Left ventricle myocardium superior (tissue), 1 donor: ENCODE data around the gene SLC38A9. TPM values are rescaled to one million over a fixed set of nuclear protein-coding genes. Genes with fewer than 3 reads are reported as not detected.

Experiments
- ATAC-seq: fragments of 200-7000 bp; cut with Tn5 transposase; one replicate; pipeline ENCODE4 v1.9.1; 2020; ENCODE audit warnings: mild to moderate bottlenecking, moderate library complexity
- DNase-seq: peaks from one replicate; pipeline ENCODE4 v3.0.0-alpha.2; 2020
- intact Hi-C: fragments of 100-400 bp; cut with micrococcal nuclease; formaldehyde crosslinking; loops from one replicate; pipeline ENCODE4 v1.11.0; 2022
- total RNA-seq: library from RNA; stranded (reverse); fragmentation: NEBNext Ultra II Directional; extraction: Animal tissue kit (Norgen Biotek cat#: 25700); gene quantifications from one replicate; pipeline ENCODE4 v1.2.1, GENCODE V29; 2021
- donor health status: DM: no; HTN: yes; CAD: no; lungs with severe emphysema.

The SLC38A9 gene
- total RNA-seq, 1 donor from 2014 or later, result 5.7 TPM

DNA sequence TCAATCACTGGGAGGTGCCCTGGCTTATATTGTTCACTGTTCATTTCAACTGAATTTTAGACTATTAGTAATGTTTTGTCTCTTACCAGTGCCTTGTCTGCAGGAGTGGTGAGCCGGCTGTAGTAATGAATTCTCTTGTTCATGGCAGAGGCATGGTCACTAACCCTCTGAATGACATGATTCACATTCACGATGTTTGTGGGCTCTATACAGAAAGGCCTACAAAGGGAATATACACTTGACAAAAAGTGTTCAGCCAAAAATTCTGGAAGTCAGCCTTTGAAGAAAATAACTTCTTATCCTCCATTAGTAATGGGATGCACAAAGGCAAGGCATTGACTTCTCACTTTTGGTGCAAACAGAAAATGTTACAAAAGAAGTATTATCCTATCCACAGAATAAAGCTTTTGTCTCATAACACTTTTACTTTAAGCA, 39.6 kb downstream of the SLC38A9 start:
- no peak for ATAC-seq
- DNase-seq, result no peak
- intact Hi-C loops, result no loop called here

DNA sequence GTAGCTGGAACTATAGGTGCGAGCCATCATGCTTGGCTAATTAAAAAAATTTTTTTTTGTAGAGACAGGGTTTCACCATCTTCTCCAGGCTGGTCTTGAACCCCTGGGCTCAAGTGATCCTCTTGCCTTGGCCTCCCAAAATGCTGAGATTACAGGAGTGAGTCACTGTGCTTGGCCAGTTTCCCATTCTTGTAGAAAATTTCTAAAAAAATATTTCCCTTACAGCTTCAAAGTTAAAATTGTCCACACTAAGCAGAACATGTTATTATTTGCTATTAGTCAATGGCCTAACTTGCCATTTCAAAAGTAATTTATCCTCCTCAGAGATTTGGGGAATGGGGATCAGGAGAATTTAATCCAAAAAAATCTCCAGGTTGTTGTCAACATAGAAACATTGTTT, 40.1 kb downstream of the SLC38A9 start:
- DNase-seq (no peak), ATAC-seq (no peak)
- intact Hi-C loops, result no loop called here

DNA sequence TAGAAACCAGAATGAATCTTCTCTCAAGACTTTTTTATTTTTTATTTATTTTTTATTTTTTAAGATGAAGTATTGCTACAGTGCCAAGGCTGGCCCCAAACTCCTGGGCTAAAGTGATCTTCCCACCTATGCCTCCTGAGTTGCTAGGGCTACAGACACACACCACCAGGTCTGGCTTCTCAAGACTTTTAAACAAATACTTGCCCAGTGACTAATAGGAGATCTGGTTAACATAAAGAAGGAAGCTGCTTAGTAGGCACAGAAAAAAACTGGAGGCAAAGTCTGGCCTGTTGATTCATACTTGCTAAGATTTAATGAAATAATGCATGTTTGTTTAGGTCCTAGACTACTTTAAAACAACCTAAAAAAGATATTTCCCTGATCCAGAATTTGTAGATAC, 43.8 kb downstream of the SLC38A9 start:
- ATAC-seq (no peak), DNase-seq (no peak)
- intact Hi-C loops, result no loop called here

DNA sequence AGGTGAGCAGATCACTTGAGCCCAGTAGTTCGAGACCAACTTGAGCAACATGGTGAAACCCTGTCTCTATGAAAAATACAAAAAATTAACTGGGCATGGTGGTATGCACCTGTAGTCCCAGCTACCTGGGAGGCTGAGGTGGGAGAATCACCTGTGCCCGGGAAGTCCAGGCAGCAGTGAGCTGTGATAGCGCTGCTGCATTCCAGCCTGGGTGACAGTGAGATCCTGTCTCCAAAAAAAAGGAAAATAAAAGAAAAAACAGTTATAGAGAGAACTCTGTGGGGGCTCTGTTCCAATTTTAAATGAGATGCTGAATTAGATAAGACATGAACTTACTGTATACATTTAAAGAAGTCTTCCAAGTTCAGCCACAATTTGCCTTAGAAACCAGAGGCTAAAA, 44.2 kb downstream of the SLC38A9 start:
- DNase-seq, result no peak

DNA sequence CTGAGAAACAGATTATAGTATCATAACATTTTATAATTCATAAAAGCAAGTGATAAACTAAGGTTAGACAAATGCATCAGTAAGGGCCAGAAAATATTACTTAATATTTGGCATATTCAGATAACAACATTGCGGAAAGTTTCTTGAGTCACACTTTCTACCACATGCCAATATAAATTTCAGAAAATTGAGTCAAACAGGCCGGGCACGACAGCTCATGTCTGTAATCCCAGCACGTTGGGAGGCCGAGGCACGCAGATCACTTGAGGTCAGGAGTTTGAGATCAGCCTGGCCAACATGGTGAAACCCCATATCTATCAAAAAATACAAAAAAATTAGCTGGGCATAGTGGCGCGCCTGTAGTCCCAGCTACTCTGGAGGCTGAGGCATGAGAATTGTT, 47.1 kb downstream of the SLC38A9 start:
- intact Hi-C loops, result no loop called here
- no peak for DNase-seq

More for the DNA sequence above, 44.2 kb downstream of the SLC38A9 start:
- intact Hi-C loops, result no loop called here
- ATAC-seq, result no peak

DNA sequence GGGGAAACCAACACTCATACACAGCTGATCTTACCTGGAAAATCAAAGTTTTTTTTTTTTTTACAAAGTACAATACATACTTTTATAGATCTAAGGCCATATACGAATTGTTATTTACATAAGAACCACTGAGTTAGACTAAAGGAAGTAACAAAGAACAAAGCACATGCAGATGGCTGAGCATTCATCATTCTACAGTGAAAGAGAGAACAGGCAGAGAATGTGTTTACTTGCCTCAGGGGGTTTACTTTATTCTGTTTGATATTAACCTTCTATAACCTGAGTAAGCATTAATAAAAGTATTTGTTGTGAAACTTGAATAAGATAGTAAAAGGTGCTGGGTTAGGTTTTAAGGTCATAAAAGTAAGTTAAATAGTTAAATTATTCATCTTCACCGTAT, 54.7 kb downstream of the SLC38A9 start:
- no peak for ATAC-seq
- intact Hi-C loops, result no loop called here
- no peak for DNase-seq

More for the DNA sequence above, 47.1 kb downstream of the SLC38A9 start:
- no peak for ATAC-seq

DNA sequence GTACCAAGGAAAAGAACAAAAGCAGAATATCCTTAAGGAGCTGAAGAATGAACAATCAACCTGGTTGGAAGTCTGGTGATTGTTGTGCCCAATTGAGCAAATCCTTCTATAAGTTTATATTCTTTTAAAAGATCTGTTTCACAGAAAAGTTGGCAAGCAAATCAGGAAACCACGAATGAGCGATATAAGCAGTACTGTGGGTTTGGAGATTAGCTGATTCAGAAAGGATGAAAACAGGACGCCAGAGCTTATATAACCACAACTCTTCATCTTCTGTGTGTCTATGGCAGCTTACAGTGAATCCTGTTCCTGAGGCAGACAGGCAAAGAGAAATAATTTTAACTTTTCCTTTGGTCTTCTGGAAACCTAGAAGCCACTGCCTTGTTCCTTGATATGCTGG, 61.7 kb downstream of the SLC38A9 start:
- no peak for DNase-seq
- ATAC-seq, result no peak
- intact Hi-C loops, result no loop called here

DNA sequence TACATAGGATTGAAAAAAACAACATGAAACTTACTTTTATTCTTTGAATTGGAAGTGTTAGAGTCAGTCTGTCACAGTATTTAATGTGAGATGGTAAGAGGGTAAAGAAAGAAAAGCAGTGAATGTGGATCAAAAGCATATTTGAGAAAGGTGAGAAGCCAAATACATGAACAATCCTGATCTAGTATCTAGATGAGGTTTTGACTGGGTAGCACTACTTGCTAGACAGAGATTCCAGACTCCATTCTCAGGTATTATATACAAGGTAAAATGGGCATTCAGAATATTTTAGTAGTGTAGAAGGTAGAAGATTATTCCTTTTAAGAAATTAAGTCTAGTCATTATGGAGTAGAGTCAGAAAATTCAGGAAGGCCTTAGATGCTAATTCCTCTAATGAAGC, 62.2 kb downstream of the SLC38A9 start:
- intact Hi-C loops, result no loop called here
- DNase-seq (no peak), ATAC-seq (no peak)

DNA sequence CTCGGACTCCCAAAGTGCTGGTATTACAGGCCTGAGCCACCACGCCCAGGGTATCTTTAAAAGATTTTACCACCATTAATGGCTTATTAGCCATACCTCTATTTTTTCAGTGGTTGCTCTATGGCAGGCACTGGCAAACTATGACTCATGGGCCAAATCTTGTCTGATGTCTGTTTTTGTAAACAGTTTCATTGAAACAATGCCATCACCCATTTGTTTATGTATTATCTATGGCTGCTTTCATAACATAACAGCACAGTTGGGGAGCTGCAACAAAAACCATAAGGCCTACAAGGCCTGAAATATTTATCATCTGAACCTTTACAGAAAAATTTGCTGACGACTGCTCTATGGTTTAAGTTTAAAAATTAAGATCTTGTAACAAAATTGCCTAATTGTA, 66.8 kb downstream of the SLC38A9 start:
- ATAC-seq, result no peak
- intact Hi-C loops, result no loop called here
- DNase-seq, result no peak

DNA sequence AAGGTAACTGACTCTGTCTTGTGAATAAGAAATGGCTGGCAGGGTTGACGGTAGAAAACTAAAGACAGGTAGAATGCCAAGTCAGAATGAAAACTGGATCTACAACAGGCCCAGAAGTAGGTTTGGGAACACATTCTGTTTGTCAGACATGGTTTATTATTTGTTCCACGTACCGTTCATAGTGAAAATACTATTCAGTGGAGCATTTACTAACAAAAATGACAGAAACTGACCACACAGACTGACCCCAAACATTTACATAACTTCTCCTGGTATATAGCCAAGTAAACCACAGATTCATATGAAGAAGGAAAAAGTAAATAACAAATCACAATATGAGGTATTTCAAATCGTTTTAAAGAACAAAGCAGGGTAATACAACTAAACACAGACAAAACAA, 73.7 kb downstream of the SLC38A9 start:
- intact Hi-C loops, result no loop called here
- ATAC-seq, result no peak
- DNase-seq, result no peak

DNA sequence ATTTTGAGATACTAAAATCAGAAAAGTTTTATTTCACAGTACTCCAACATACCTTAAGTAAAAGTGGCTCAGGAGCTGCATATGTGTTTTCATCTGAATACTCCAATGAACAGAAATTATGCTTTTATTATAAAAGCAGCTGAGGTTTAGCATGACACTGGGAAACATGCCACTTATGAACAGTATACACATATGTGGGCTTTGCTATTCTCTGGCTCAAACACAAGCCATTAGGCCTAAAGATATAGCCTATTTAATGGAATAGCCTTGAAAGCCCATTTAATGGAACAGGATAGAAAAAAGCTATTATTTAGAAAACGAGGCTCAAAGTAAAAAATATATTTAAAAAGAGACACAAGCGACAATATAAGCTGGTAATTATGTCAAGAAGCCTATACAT, 74.1 kb downstream of the SLC38A9 start:
- DNase-seq, result no peak
- ATAC-seq, result no peak
- intact Hi-C loops, result no loop called here

DNA sequence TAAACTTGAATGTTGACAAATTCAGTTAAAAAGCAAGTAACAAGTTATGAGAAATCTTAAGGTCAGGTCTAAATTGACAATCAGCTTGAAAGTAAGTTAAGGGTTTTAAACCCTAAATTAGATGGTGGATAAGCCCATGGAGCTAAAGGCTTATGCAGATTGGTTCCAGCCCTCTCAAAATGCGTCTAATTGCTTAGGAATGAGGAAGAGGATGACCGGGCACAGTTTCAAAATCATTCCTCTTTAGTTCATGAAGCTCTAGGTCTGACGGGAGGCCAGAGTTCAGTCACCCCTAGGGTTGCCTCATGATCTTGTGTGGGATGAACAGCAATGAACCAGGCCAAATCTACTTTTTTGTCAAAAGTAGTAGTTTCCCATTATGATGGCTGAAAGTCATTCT, 75.4 kb downstream of the SLC38A9 start:
- intact Hi-C loops, result no loop called here
- peak; percentile 63 for ATAC-seq

DNA sequence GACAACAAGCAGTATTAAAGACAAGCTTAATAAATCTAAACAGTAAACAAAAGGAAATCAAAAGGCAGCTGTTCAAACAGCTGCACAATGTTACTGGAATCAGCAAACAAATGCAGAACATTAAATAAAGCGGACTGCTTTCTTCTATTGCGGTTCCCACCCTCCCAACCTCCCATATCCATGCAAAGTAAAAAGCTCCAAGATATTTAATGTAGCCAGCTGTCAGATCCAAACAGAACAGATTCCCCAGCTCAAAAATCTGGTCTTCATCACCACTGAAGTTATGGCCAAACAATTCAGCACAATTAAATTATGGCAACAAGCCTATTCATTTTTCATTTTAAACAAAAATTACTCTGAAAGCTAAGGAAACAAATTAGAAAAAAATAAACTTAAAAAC, 75.9 kb downstream of the SLC38A9 start:
- ATAC-seq, result peak; percentile 50
- DNase-seq, result no peak
- intact Hi-C loops, result no loop called here

More for the DNA sequence above, 75.4 kb downstream of the SLC38A9 start:
- peak; percentile 37 for DNase-seq

DNA sequence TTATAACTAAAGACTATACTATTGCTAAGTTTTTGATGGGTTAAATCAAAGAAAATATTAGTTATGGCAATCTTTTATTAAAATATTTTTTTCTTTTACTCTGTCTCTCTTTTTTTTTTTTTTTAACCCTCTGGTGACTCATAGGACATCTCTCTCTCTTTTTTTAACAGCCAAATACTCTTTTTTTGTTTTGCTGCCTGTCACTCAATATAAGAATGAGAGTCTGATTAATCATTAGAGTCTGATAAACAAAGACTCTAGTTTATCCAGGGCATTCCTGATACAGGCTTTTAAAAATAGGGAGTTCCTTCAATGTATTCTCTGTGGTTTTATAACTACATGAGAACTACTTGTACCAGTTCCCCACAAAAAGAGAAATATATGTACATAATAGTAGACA, 77.3 kb downstream of the SLC38A9 start:
- no peak for DNase-seq
- intact Hi-C loops, result no loop called here
- no peak for ATAC-seq

DNA sequence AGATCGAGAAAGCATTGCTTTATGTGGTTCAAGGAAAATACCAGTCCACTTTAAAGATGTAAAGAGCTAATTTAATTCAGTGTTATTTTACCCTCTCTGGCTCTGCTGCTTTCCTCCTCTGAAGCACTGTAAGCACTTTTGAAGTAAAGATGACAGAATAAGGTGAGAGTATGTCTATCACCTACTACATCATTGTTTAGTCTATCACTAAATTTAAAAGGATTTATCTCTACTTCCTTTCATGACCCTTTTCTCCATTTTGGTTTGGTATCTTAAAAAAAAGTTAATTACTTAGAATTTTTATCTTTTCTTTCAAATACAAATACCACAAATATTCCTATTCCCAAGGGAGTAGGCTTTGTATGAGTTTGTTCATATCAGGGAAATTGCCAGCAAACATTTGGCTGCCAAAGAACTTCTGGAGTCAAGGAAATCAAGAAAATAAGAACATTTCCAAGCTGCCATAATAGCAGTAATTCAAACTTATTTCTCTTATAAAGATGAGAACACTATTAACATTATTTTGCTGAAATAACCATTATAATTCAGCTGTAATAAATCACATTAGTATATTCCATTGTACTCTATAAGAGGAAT, 77.8 kb downstream of the SLC38A9 start:
- intact Hi-C loops, result no loop called here
- DNase-seq, result no peak
- ATAC-seq, result peak; percentile 20

DNA sequence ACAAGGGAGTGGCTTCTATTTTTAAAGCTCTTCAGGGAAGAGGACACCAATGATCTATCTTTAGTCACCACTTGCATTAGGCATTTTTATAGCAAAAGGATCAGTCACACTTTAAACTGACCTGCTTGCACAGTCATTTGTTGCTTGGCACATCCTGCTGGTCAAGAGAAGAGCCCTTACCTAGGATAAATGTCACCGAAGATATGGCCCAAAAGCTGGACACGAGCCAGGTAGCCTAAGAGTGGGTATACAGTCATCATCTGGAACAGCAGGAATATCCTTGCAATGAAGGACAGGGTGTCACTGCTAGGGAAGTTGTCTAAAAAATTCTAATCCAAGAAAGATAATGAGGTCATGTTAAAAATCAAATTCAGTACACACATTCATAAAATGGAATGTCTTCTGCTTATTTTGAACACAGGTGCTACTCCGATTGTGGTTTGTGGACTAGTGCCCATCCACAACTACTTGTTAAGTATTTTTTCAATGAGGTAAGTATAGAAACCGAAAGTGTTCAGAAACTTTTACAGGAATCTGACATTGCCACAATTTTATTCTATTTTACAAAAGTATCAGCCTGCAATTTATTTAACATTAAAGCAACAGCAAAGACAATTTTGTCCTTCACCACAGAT, 78.4 kb downstream of the SLC38A9 start:
- ATAC-seq (peak; percentile 86), DNase-seq (peak; percentile 57)
- intact Hi-C loops, result no loop called here

DNA sequence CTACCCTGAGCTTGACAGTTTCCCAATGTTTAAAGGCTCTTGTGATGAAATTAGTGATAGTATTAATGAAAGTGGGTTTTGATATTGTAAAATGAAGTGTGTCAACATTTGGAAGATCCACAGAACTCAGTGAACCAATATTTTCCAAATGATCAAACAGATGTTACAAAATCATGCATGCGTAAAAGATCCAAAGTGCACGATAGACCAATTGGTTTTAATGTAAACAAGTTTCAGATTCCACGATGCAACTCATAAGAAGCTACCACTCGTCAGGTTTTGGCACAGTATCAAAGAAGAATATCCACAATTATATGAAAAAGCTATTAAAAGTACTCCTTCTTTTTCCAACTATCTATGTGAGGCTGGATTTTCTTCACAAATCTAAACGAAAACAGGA, 82.3 kb downstream of the SLC38A9 start:
- intact Hi-C loops, result no loop called here
- no peak for ATAC-seq
- DNase-seq, result no peak

DNA sequence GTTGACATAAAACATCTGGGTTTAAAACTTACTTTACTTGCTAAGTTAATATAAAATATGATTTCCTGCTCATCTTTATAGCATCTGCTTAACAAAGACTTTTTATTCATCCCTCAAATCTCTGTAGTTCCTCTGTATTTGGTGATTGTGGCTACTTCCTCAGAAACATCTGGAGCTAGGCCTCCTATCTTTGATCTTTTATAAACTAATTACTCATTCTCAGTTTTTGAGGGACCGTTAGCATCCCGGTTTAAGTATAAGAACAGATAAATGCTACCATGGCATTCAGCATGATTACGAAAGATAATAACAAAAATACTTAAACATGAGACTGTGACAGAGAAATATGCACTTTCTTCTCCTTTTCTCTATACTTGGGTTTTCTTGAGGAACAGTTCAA, 85.3 kb downstream of the SLC38A9 start:
- no peak for DNase-seq
- intact Hi-C loops, result no loop called here
- ATAC-seq, result no peak

DNA sequence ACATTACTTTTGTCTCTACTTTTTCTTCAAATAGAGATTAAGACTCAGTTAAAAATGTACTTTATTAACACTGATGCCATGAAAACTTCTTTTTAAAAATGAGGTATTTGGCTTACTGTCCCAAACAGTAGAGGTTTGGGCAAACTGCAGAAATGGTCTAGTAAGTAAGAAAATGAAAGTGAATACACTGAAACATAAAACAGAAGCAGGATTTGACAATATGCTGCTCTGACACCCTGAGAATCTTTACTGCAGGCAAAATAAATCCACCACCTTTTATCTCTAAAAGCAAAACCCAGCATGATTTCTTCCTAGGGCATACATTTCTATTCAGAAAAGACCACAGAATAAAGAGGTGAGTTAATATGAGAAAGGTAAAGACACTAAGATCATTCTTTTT, 86.2 kb downstream of the SLC38A9 start:
- DNase-seq (no peak), ATAC-seq (no peak)
- intact Hi-C loops, result no loop called here

DNA sequence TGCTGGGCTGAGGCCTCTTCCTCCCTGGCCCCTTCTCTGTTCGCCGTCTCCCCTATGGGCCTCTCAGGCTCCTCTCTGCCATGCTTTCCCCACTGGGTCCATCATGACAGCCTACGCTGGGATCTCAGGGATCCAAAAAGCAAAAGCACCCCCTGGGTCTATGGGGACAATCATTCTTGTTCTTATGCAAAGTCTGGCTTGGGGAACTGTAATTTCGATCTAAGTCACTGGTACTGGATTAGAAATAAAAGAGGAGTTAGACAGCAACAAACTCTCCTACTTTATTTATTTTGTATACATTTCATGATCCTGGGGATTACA, 86.6 kb downstream of the SLC38A9 start:
- ATAC-seq, result no peak
- intact Hi-C loops, result no loop called here
- DNase-seq, result no peak

DNA sequence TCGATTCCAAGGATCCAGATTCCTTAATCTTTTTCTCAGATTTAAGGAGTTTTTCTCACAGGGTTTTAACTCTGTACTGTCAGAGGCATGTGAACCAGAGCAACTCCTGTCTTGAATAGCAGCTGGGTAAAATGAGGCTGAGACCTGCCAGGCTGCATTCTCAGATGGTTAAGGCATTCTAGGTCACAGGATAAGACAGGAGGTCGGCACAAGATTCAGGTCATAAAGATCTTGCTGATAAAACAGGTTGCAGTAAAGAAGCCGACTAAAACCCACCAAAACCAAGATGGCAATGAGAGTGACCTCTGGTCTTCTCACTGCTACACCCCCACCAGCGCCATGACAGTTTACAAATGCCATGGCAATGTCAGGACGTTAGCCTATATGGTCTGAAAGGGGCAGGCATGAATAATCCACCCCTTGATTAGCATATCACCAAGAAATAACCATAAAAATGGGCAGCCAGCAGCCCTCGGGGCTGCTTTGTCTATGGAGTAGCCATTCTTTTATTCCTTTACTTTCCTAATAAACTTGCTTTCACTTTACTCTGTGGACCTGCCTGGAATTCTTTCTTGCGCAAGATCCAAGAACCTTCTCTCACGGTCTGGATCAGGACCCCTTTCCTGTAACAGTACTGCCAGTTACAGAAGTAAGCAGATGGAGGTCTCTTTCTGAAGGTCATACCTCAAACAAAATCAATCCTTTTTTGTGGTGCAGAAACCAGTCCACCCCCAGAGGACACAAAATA, 87.1 kb downstream of the SLC38A9 start:
- ATAC-seq (peak; percentile 20), DNase-seq (no peak)
- intact Hi-C loops, result no loop called here
